Mucosa of rectum (tissue), 2 donors: ENCODE results near the gene LY6G6D.

Source experiments
- H3K27ac ChIP-seq, 2 donors: one replicate each; pipeline ENCODE4 v1.7.0; 2013; ENCODE audit warnings: inconsistent platforms in 2 of 2, low read depth in 2 of 2, low read length in 2 of 2
- H3K27me3 ChIP-seq, 2 donors: one replicate each; pipeline ENCODE4 v1.7.0; 2013; ENCODE audit warnings: low read length in 2 of 2; ENCODE audit not compliant: control insufficient read depth in 2 of 2, insufficient read depth in 2 of 2
- H3K36me3 ChIP-seq, 2 donors: one replicate each; pipeline ENCODE4 v1.7.0; 2013; ENCODE audit warnings: low read length in 2 of 2; ENCODE audit not compliant: control insufficient read depth in 2 of 2, insufficient read depth in 2 of 2
- H3K4me1 ChIP-seq, 2 donors: one replicate each; pipeline ENCODE4 v1.7.0; 2013; ENCODE audit warnings: low read length in 2 of 2, mild to moderate bottlenecking in 1 of 2; ENCODE audit not compliant: control insufficient read depth in 2 of 2, insufficient read depth in 2 of 2
- H3K4me3 ChIP-seq, 2 donors: one replicate each; pipeline ENCODE4 v1.7.0; 2013; ENCODE audit warnings: low read length in 2 of 2
- H3K9ac ChIP-seq, 2 donors: one replicate each; pipeline ENCODE4 v1.7.0; 2013; ENCODE audit warnings: low read length in 2 of 2, low read depth in 1 of 2, mild to moderate bottlenecking in 1 of 2
- H3K9me3 ChIP-seq, 2 donors: one replicate each; pipeline ENCODE4 v1.7.0; 2013; ENCODE audit warnings: low read length in 2 of 2; ENCODE audit not compliant: control insufficient read depth in 2 of 2
- donor health status: healthy.
- donor health status: Normal muscosa, but diverticular disease.

The LY6G6D gene

DNA sequence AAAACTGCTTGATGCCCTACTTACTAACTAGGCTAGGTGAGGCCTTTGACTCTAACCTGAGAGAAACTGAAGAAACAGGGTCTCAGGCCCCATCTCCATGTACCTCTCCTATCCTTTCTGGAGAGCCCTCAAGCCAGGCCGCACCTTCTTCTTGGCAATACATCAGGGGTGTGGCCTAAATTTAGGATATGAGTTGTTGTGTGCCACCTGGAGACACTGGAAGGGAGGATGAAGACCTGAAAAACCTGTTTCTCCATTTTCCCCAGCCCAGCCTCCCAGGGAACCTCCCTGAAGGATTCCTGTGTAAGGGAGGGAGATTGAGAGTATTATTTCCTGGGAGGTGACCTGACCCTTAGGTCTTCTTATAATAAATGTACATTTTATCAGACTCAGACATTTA is 3.1 kb downstream of the LY6G6D start:
- H3K9ac ChIP-seq: no peak overlapping the region
- H3K4me1 ChIP-seq: peaks cover 21 to 50% of the 10 kb centered on the region in 2 donors
- no peaks in the 10 kb centered on the region for H3K9me3 ChIP-seq
- H3K4me3 ChIP-seq: no peak overlapping the region
- peak overlapping the region; percentile 74 to 80 for H3K27ac ChIP-seq
- no peaks in the 10 kb centered on the region for H3K27me3 ChIP-seq
- no peaks in the 10 kb centered on the region for H3K36me3 ChIP-seq

DNA sequence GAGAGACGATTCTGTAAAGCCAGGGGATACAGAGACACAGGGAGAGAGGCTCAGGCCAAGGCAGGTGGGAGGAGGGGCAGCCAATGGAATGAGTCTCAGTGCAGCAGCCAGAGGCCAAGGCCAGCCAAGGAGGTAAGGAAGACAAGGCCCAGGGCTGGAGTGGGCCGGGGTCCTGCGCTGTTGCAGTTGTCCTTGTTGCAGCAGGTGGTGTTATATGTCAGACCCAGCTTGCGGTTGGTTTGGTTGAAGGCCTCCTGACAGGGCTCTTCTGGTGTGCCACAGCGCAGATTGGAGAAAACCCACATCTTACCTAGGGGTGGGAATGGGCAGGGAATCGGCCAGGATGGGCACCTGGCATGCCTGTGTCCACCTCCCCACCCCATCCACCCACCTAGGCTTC is 3.9 kb downstream of the LY6G6D start:
- Histone ChIP-seq H3K4me1 (peaks cover 16 to 43% of the 10 kb centered on the region in 2 donors), H3K27me3 (no peaks in the 10 kb centered on the region), H3K9ac (peak overlapping the region in 1 of 2 donors; percentile 41), H3K9me3 (no peaks in the 10 kb centered on the region), H3K27ac (peak overlapping the region; percentile 74 to 80), H3K36me3 (no peaks in the 10 kb centered on the region), H3K4me3 (no peak overlapping the region)

DNA sequence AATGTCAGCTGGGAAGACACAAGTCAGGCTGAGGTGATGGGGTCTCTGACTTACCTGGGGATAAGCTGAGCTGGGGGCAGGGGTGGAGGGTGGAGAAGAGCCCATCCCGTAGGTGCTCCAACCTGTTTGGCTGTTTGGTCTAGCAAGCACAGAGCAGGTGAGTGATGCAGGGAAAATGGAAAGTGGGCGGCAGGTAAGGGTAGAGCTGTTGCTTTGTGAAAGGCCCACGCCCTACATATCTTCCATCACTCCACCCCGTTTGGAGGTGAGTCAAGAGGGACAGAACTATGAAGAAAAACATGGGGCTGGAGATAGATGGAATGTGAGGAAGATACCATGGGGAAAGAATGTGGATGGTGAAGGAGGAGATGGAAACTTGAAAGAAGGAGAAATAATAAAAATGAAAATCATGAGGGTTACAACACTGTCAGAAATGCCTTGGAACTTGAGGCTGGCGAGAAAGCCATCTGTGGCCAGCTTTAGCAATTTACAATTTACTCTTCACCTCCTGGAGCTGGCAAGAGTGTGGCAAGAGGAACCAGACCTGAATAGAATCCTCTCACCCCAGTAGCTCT is 5.1 kb downstream of the LY6G6D start:
- Histone ChIP-seq H3K4me1 (peaks cover 11 to 32% of the 10 kb centered on the region in 2 donors), H3K9me3 (no peaks in the 10 kb centered on the region), H3K36me3 (no peaks in the 10 kb centered on the region), H3K9ac (no peak overlapping the region), H3K27me3 (no peaks in the 10 kb centered on the region), H3K4me3 (no peak overlapping the region), H3K27ac (no peak overlapping the region)

DNA sequence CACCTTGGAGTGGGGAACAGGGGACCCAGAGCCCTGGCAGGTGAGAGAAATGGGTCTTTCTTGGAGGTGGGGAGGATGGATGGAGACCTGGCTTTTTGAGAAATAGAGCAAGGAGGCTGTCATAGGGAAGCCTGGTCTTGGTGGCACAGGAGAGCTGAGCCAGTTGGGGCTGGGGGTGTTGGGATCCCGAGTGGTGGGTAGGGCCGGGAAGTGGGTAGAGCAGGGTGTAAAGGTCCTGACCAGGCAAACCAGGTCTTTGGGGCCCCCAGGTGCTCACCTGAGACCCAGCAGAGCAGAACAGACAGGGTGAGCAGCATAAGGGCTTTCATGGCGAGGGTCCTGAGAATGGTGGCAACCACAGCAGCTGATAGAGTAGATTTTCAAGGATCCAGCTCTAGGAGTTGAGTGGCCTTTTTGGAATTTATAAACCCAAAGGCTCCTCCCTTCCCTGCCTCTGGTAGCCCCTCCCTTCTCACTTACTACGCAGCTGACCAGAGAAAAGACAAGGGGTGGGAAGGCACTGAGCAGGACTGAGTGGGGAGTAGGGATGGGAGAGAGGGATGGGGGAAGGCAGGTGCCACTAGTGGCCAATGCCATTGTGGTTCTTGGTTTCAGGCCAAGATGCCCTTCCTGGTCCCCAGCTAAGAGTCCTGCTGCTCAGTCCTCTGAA is 6.3 kb downstream of the LY6G6D start, which contains the start of gene LY6G6C:
LY6G6C (minus strand) TSS at position 396 of the 670 bp plus-strand sequence; CDS start at position 329, 67 bp downstream.
- H3K27me3 ChIP-seq: no peaks in the 10 kb centered on the region
- H3K9me3 ChIP-seq: no peaks in the 10 kb centered on the region
- no peak within 1 kb of the TSS for H3K4me3 ChIP-seq
- H3K4me1 ChIP-seq: peaks cover 14 to 39% of the 10 kb centered on the region in 2 donors
- H3K27ac ChIP-seq: no peak within 1 kb of the TSS
- H3K9ac ChIP-seq: no peak within 1 kb of the TSS
- peaks cover 3 to 6% of the 10 kb centered on the region in 2 donors for H3K36me3 ChIP-seq

DNA sequence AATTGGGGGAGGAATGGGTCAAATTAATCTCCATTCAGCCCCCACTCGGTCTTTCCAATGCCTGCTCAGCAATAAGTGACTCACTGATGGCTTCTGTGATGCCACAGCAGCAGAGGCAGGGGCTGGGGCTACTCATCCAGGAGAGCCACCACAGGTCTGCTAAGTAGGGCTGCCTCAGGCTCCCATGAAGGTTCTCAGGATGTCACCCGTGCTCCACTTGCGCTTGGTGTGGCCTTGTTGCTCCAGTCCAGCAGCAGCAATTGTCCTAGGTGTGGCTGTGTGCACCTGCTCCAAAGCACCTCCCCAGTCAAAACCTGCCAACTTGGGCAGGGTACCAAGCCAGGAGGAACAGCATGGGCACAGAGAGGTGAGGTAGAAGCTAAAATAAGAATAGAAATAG is 7.0 kb downstream of the LY6G6D start:
- H3K27ac ChIP-seq: no peak overlapping the region
- H3K4me1 ChIP-seq: peaks cover 20 to 45% of the 10 kb centered on the region in 2 donors
- H3K27me3 ChIP-seq: no peaks in the 10 kb centered on the region
- H3K9ac ChIP-seq: no peak overlapping the region
- no peak overlapping the region for H3K4me3 ChIP-seq
- peaks cover 8 to 10% of the 10 kb centered on the region in 2 donors for H3K36me3 ChIP-seq
- H3K9me3 ChIP-seq: no peaks in the 10 kb centered on the region

DNA sequence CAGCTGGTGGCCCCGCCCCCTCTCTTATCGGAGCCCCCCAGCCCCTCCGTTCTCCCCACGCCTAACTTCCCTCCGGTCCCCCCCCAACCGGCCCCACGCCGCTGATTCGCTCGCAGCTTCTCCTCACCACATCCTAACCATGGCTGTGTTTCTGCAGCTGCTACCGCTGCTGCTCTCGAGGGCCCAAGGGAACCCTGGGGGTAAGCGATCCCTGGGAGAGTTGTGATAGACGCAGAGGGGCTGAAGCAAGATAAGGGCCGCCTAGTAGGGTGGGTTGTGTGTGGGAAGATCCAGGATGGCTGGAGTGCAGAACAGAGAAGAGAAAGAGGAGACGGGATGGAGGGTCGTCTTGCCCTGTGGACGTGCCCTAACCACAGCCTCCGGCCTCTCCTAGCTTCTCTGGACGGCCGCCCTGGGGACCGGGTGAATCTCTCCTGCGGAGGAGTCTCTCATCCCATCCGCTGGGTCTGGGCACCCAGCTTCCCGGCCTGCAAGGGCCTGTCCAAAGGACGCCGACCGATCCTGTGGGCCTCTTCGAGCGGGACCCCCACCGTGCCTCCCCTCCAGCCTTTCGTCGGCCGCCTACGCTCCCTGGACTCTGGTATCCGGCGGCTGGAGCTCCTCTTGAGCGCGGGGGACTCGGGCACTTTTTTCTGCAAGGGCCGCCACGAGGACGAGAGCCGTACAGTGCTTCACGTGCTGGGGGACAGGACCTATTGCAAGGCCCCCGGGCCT is 8.3 kb downstream of the LY6G6D start, which contains the start of gene MPIG6B:
MPIG6B (plus strand) TSS at position 129 of the 735 bp plus-strand sequence; CDS start at position 140, 11 bp downstream.
- Histone ChIP-seq H3K9me3 (no peaks in the 10 kb centered on the region), H3K27ac (no peak within 1 kb of the TSS), H3K4me1 (peaks cover 28 to 45% of the 10 kb centered on the region in 2 donors), H3K9ac (no peak within 1 kb of the TSS), H3K36me3 (peaks cover 12 to 16% of the 10 kb centered on the region in 2 donors), H3K4me3 (no peak within 1 kb of the TSS), H3K27me3 (no peaks in the 10 kb centered on the region)

DNA sequence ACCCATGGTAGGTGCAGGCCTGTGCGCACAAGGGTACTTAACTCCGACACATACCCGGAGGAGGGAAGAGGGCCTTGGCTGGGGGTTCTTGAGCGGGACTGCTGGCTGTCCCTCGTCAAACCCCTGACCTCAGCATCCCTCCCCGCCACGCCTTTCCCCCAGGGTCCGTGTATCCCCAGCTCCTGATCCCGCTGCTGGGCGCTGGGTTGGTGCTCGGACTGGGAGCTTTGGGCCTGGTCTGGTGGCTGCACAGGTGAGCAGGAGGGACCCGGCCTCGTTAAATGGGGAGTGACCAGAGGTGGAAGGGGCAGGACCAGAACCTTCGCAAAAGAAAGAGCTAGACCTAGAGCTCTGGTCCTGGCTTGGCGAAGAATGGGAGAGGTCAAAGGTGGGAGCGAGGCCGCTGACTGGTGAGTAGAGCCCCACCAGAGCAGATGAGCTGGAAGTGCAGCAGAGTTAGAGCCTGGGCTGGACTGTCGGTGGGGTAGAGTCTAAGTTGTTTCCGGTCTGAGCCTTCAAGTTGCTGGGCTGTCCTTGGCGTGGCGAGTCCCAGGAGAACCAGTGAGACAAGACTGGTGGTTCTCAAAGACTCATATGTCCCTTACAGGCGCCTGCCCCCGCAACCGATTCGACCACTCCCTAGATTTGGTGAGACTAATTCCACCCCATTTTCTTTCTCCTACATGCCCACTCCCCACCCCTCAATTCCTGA is 9.0 kb downstream of the LY6G6D start:
- no peak overlapping the region for H3K27ac ChIP-seq
- peaks cover 28 to 45% of the 10 kb centered on the region in 2 donors for H3K4me1 ChIP-seq
- H3K9me3 ChIP-seq: no peaks in the 10 kb centered on the region
- no peak overlapping the region for H3K4me3 ChIP-seq
- peaks cover 12 to 16% of the 10 kb centered on the region in 2 donors for H3K36me3 ChIP-seq
- H3K27me3 ChIP-seq: no peaks in the 10 kb centered on the region
- H3K9ac ChIP-seq: no peak overlapping the region

DNA sequence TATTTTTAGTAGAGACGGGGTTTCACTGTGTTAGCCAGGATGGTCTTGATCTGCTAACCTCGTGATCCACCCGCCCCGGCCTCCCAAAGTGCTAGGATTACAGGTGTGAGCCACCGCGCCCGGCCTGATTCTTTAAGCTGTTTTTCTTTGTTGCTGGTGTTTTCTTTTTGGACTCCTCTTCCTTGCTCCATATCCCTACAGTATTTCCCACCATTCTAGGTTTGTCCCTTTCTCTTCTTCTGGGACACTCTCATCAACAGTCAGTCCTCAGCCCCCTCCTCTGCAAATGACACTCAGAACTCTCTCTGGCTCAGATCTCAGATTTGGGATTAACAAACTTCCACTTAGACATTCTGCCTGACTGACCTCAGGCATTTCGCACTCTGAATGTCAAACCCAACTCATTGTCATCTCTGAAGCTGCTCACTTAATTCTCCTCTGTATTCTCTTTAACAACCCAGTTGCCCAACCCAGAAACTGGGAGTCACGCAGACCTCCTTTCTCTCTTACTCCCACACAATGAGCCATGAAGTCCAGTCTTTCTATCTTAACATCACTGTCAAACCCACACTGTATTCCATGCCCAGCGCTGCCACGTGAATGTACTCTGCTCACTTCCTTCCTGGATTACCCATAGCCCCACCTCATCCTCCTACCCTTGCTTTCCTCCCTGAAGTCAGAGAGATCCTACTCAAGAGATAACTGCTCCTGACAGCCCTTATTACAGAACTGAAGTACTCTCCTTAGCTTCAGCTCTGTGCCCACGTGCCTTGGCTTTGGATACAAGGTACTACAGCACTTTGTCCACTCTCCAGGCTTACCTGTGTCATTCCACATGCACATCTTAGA is 10.6 kb downstream of the LY6G6D start:
- H3K27ac ChIP-seq: peak overlapping the region; percentile 98
- peaks cover 33 to 44% of the 10 kb centered on the region in 2 donors for H3K4me1 ChIP-seq
- no peaks in the 10 kb centered on the region for H3K9me3 ChIP-seq

DNA sequence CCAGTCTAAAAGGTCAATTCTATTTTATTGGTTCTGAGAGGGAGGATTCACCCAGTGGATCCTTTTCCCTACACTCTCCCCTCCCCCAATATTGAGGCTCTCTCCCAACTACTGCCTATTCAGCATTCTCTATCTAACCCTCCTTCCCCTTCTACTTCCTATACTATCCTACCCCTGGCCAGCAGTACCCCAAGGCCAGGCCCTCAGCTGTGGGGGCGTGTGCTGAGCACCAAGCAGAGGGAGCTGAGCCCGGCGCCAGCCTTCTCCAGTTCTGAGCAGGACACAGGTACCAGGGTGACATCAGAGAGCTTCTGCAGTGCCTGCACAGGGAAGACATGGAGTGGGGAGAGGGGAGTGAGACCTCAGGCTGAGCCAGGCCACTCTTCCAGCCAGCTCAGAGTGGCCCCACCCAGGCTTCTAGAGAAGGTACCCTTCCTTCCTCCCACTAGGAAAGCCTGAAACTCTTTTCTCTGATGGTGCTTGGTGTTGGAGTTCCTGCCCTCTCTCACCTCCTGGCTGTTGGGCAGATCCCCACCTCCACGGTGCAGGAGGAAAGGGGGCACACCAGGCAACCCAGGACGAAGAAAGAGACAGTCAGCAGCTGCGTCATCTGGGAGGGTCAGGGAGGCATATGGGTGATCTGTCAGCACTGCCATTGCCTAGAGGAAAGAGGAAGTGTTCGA is 12.0 kb downstream of the LY6G6D start:
- Histone ChIP-seq H3K9ac (peak overlapping the region in 1 of 2 donors; percentile 13), H3K36me3 (peaks cover 27% of the 10 kb centered on the region in 2 donors), H3K27me3 (no peaks in the 10 kb centered on the region), H3K27ac (peak overlapping the region; percentile 98), H3K9me3 (no peaks in the 10 kb centered on the region), H3K4me1 (peaks cover 31 to 42% of the 10 kb centered on the region in 2 donors), H3K4me3 (peak overlapping the region; percentile 17 to 37)

More for the DNA sequence above, 10.6 kb downstream of the LY6G6D start:
- H3K36me3 ChIP-seq: peaks cover 15 to 18% of the 10 kb centered on the region in 2 donors
- H3K27me3 ChIP-seq: no peaks in the 10 kb centered on the region
- no peak overlapping the region for H3K9ac ChIP-seq
- H3K4me3 ChIP-seq: no peak overlapping the region
